MCF 10A (cell line): Measurements from ENCODE around the gene CCDC88B. TPM values are rescaled to one million over a fixed set of nuclear protein-coding genes. Genes with fewer than 3 reads are reported as not detected.

ENCODE experiments used
- BruUV-seq: library from RNA; stranded (reverse); fragments of 400-500 nt; replicated peaks from 2 replicates; lab custom pipeline; 2021; lab: Mats Ljungman, UMichigan
- CTCF ChIA-PET: fragments of 300-600 bp; sonication (Branson Sonifier 250); formaldehyde crosslinking; extraction: SDS; loops from one replicate; lab custom pipeline; 2021; ENCODE audit warnings: antibody characterized with exemption, inconsistent platforms; lab: Yijun Ruan, JAX
- POLR2A ChIA-PET: fragments of 300-600, 350-650 bp; sonication (Branson Sonifier 250); formaldehyde crosslinking; extraction: SDS; loops from one replicate; lab custom pipeline; 2020; ENCODE audit warnings: antibody characterized with exemption, inconsistent platforms; lab: Yijun Ruan, JAX
- DNase-seq: peaks from one replicate; pipeline ENCODE4 v3.0.0-alpha.2; 2018; ENCODE audit not compliant: unreplicated experiment
- H3K27ac Mint-ChIP-seq: one replicate; pipeline ENCODE4 v1.8.0; 2022; ENCODE audit warnings: mild to moderate bottlenecking, low read depth, mixed read lengths; ENCODE audit not compliant: unreplicated experiment
- H3K27me3 Mint-ChIP-seq: one replicate; pipeline ENCODE4 v1.8.0; 2022; ENCODE audit warnings: mixed read lengths; ENCODE audit not compliant: insufficient read depth, unreplicated experiment
- H3K36me3 Mint-ChIP-seq: one replicate; pipeline ENCODE4 v1.8.0; 2022; ENCODE audit warnings: mild to moderate bottlenecking, moderate library complexity, mixed read lengths; ENCODE audit not compliant: insufficient read depth, unreplicated experiment
- H3K4me1 Mint-ChIP-seq: one replicate; pipeline ENCODE4 v1.8.0; 2022; ENCODE audit warnings: mixed read lengths; ENCODE audit not compliant: insufficient read depth, unreplicated experiment
- H3K4me3 Mint-ChIP-seq: one replicate; pipeline ENCODE4 v1.8.0; 2022; ENCODE audit warnings: mild to moderate bottlenecking, moderate library complexity, mixed read lengths; ENCODE audit not compliant: unreplicated experiment
- H3K9me3 Mint-ChIP-seq: one replicate; pipeline ENCODE4 v1.8.0; 2022; ENCODE audit warnings: mixed read lengths; ENCODE audit not compliant: unreplicated experiment
- CTCF ChIP-seq: fragments of 200-600 bp; IDR thresholded peaks from one replicate; pipeline ENCODE4 v1.8.0; 2022; ENCODE audit warnings: antibody characterized with exemption, mild to moderate bottlenecking; ENCODE audit not compliant: unreplicated experiment
- intact Hi-C: fragments of 100-400 bp; cut with micrococcal nuclease; formaldehyde crosslinking; loops from 2 replicates; pipeline ENCODE4 v1.14.1; 2022
- total RNA-seq: library from RNA; stranded (reverse); gene quantifications from 2 replicates; pipeline ENCODE4 v1.2.3, GENCODE V29; 2022

Gene CCDC88B
- total RNA-seq, 1 experiment from 2014 or later, result 4.2 TPM

- intact Hi-C loops, result no loop called here
- Mint-ChIP-seq H3K27ac (no peak overlapping the region), H3K27me3 (peaks cover under 1% of the 10 kb centered on the region), H3K4me1 (peaks cover 10% of the 10 kb centered on the region), H3K9me3 (no peaks in the 10 kb centered on the region), H3K4me3 (no peak overlapping the region), H3K36me3 (no peaks in the 10 kb centered on the region)
- ChIA-PET POLR2A (interaction anchor here (0.5 to 2.6 kb wide), 6 partner anchors 10 to 42 kb away, joined by 3 to 11 read pairs (median 5); partner anchors contain the start of genes BAD, GPR137 and PRDX5), CTCF (interaction anchor here (0.8 to 1.0 kb wide), 3 partner anchors 24 to 91 kb away, joined by 3 to 5 read pairs (median 4); no protein-coding TSS in a partner anchor)
- BruUV-seq, result no TSS peak
- no peak for DNase-seq
- no peak for TF ChIP-seq CTCF
Measured at GRCh38 chr11:64296236-64296635, 43.8 kb upstream of the CCDC88B start.

- H3K9me3 Mint-ChIP-seq, result no peaks in the 10 kb centered on the region
- BruUV-seq, result no TSS peak
- no peak for DNase-seq
- H3K4me1 Mint-ChIP-seq, result peaks cover 10% of the 10 kb centered on the region
- ChIA-PET CTCF (interaction anchor here (0.7 to 1.0 kb wide), 4 partner anchors 25 to 355 kb away, joined by 3 to 5 read pairs (median 4); no protein-coding TSS in a partner anchor), POLR2A (interaction anchor here (0.5 to 2.6 kb wide), 6 partner anchors 11 to 50 kb away, joined by 3 to 11 read pairs (median 5); partner anchors contain the start of genes BAD and GPR137)
- H3K27ac Mint-ChIP-seq, result no peak overlapping the region
- TF ChIP-seq CTCF, result no peak
- no peaks in the 10 kb centered on the region for H3K27me3 Mint-ChIP-seq
- intact Hi-C loops, result no loop called here
- H3K4me3 Mint-ChIP-seq, result no peak overlapping the region
- H3K36me3 Mint-ChIP-seq, result no peaks in the 10 kb centered on the region
Measured at GRCh38 chr11:64296830-64297698, 42.9 kb upstream of the CCDC88B start.

GRCh38 chr11:64297699-64298358 lies 42.2 kb upstream of the CCDC88B start:
- POLR2A ChIA-PET, result interaction anchor here (2.6 kb wide), 1 partner anchor 14 kb away, joined by 10 read pairs; the partner anchor contains the start of gene BAD
- Mint-ChIP-seq H3K4me3 (no peak overlapping the region), H3K36me3 (no peaks in the 10 kb centered on the region), H3K27ac (no peak overlapping the region), H3K27me3 (no peaks in the 10 kb centered on the region), H3K9me3 (no peaks in the 10 kb centered on the region), H3K4me1 (peaks cover 10% of the 10 kb centered on the region)
- no peak for DNase-seq
- no TSS peak for BruUV-seq
- TF ChIP-seq CTCF, result no peak
- intact Hi-C loops, result no loop called here
- CTCF ChIA-PET, result interaction anchor here (0.7 kb wide), 1 partner anchor 355 kb away, joined by 3 read pairs; no protein-coding TSS in a partner anchor
